HUES48 (cell line): Measurements from ENCODE around the gene BCORL1.

Experiments
- H3K27ac ChIP-seq: one replicate; pipeline ENCODE4 v1.7.0; 2013; ENCODE audit warnings: low read depth, low read length, inconsistent platforms
- H3K27me3 ChIP-seq: 2 replicates; pipeline ENCODE4 v1.6.1; 2013; ENCODE audit warnings: mild to moderate bottlenecking, low read length; ENCODE audit not compliant: control insufficient read depth, insufficient read depth
- H3K36me3 ChIP-seq: 2 replicates; pipeline ENCODE4 v1.6.1; 2013; ENCODE audit warnings: low read length; ENCODE audit not compliant: control insufficient read depth, insufficient read depth
- H3K4me1 ChIP-seq: 2 replicates; pipeline ENCODE4 v1.6.1; 2013; ENCODE audit warnings: mild to moderate bottlenecking, low read length; ENCODE audit not compliant: control insufficient read depth, insufficient read depth
- H3K4me3 ChIP-seq: 2 replicates; pipeline ENCODE4 v1.5.1; 2013; ENCODE audit warnings: mild to moderate bottlenecking, low read depth, low read length
- H3K9ac ChIP-seq: 2 replicates; pipeline ENCODE4 v1.6.1; 2013; ENCODE audit warnings: mild to moderate bottlenecking, low read depth, low read length, moderate library complexity
- H3K9me3 ChIP-seq: 2 replicates; pipeline ENCODE4 v1.6.1; 2013; ENCODE audit warnings: low read length; ENCODE audit not compliant: control insufficient read depth, insufficient read depth

Gene BCORL1

GRCh38 chrX:129954804-129955203 is 27.6 kb upstream of the BCORL1 start:
- peaks cover 95% of the 10 kb centered on the region for H3K27me3 ChIP-seq
- no peak overlapping the region for H3K27ac ChIP-seq
- H3K9me3 ChIP-seq = no peaks in the 10 kb centered on the region; the same call in 1 of the 2 replicates
- no peak overlapping the region for H3K9ac ChIP-seq
- peaks cover 19% of the 10 kb centered on the region for H3K4me1 ChIP-seq
- H3K36me3 ChIP-seq = no peaks in the 10 kb centered on the region
- H3K4me3 ChIP-seq = no peak overlapping the region

DNA sequence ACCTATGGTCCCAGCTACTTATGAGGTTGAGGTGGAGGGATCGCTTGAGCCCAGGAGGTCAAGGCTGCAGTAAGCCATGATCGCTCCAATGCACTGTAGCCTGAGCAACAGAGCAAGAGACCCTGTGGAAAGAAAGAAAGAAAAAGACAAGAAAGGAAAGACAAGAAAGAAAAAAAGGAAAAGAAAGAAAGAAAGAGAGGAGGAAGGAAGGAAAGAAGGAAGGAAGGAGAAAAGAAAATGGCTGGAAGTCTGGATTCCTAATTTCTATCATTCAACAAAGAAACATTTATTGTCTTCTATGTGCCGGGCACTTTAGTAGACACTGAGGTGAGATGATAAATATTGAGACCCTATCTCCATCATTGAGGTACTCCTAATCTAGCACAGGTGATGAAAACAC is 26.8 kb upstream of the BCORL1 start:
- Histone ChIP-seq H3K9ac (no peak overlapping the region), H3K27ac (no peak overlapping the region), H3K4me1 (peaks cover 19% of the 10 kb centered on the region), H3K27me3 (peaks cover 95% of the 10 kb centered on the region), H3K9me3 (no peaks in the 10 kb centered on the region; the same call in 1 of the 2 replicates), H3K4me3 (no peak overlapping the region), H3K36me3 (no peaks in the 10 kb centered on the region)

DNA sequence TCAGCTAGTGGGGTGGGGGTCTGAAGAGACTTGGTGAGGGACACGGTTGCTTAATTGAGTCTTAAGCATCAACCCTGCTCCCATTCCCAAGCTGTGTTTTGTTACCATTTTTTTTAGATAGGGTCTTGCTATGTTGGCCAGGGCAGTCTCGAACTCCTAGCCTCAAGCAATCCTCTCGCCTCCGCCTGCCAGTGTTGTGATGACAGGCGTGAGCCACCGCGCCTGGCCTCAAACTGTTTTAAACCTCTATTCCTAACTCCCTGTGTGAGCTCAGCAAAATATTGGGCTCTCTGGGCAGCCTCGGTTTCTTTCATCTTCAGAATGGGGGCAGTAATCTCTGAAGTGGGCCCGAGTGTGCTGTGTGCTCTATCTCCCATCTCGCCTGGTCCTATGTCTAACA is 26.3 kb upstream of the BCORL1 start:
- no peaks in the 10 kb centered on the region; the same call in 1 of the 2 replicates for H3K9me3 ChIP-seq
- H3K4me1 ChIP-seq = peaks cover 19% of the 10 kb centered on the region
- no peaks in the 10 kb centered on the region for H3K36me3 ChIP-seq
- H3K27ac ChIP-seq = no peak overlapping the region
- H3K9ac ChIP-seq = no peak overlapping the region
- peaks cover 95% of the 10 kb centered on the region for H3K27me3 ChIP-seq
- peak overlapping the region; percentile 75; the same call in 1 of the 2 replicates for H3K4me3 ChIP-seq

DNA sequence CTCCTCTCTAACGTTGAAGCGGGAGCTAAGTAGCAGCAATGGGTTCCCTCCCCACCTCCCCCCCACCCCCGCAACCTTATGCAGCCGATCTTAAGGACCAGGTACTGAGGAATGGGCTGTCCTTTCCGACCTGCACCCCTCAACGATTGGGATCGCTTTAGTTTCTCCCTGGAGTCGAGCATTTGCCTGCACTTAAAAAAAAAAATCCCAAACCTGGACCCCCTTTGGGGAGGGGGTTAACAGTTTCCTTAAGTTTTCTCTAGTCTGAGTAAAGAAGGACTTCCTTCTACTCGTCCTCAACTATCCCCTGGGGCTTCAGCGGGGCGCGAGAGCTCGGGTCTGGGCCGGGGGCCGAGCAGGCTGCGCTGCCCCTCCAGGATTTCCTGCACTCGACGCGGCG is 25.7 kb upstream of the BCORL1 start:
- Histone ChIP-seq H3K4me1 (peaks cover 23% of the 10 kb centered on the region), H3K9me3 (no peaks in the 10 kb centered on the region; the same call in 1 of the 2 replicates), H3K4me3 (peak overlapping the region; percentile 75), H3K9ac (no peak overlapping the region), H3K36me3 (no peaks in the 10 kb centered on the region), H3K27ac (no peak overlapping the region), H3K27me3 (peaks cover 96% of the 10 kb centered on the region)

DNA sequence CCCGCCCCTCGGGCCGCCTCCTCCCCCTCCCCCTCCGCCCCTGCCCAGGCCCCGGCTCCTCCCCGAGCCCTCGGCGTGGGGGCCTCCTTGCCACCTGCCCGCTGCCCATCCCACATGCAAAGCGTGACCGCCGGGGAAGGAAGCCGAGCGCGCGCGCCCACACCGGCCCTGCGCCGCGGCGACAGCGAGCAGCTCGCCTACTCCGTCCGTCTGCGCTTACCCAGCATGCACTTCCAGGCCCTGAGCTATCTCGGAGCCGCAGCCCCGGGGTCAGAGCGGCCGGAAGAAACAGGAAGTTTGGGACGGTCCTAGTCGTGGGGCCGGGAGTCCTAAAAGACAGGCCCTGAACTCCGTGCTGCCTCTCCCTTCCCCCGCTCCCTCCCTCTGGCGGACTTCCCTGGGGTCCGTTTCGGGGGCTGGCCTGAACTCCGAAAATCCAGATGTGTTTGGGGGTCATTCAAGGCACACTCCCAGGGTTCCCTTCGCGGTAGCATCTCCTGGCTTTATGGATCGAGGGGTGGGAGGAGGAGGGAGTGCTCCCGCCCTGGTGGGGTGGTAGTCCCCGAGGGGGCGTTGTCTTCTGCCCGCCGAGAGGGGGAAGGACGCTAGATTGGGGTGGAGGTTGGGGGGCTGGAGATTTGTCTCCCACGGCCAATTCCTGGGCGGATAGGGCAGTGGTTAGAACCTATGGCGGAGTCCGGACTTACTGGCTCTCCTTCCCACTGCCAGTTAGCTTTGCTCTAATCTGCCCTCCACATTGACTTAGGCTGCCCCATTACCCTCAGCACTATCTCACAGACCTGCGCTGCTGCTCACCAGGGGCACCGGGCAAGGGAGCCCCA is 25.0 kb upstream of the BCORL1 start:
- Histone ChIP-seq H3K9me3 (no peaks in the 10 kb centered on the region; the same call in 1 of the 2 replicates), H3K4me1 (peaks cover 22% of the 10 kb centered on the region), H3K27me3 (peaks cover 96% of the 10 kb centered on the region), H3K9ac (no peak overlapping the region), H3K27ac (no peak overlapping the region), H3K36me3 (no peaks in the 10 kb centered on the region), H3K4me3 (peak overlapping the region; percentile 75)

DNA sequence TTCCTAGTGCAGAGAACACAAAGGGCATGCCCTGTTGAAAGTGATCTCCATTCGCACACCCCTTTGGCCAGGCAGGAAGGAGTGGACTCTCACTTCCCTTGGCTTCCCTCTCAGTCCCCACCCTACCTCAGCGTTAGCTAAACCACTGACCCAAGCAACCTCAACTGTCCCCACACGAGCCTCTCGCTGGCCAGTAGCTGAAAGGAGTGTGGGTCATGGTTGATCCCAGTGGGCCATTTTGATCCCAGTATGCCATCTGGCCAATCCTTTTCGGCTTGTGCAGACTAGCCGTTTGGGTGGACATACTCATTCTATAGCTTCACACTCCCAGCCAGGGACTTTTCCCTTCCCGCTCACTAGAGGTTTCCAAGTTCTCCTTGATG is 24.4 kb upstream of the BCORL1 start:
- Histone ChIP-seq H3K4me1 (peaks cover 20% of the 10 kb centered on the region), H3K4me3 (peak overlapping the region; percentile 75), H3K27ac (no peak overlapping the region)

GRCh38 chrX:129958814-129959492 is 23.5 kb upstream of the BCORL1 start:
- peaks cover 92% of the 10 kb centered on the region for H3K27me3 ChIP-seq
- H3K27ac ChIP-seq = no peak overlapping the region
- H3K36me3 ChIP-seq = no peaks in the 10 kb centered on the region
- H3K9me3 ChIP-seq = no peaks in the 10 kb centered on the region; the same call in 1 of the 2 replicates
- H3K4me3 ChIP-seq = 0 out of 2 replicates have a peak overlapping the region, but pooled peaks have one; percentile 42
- H3K4me1 ChIP-seq = peaks cover 16% of the 10 kb centered on the region
- no peak overlapping the region for H3K9ac ChIP-seq

More for the DNA sequence above, 24.4 kb upstream of the BCORL1 start:
- Histone ChIP-seq H3K9me3 (no peaks in the 10 kb centered on the region; the same call in 1 of the 2 replicates), H3K27me3 (peaks cover 95% of the 10 kb centered on the region), H3K36me3 (no peaks in the 10 kb centered on the region), H3K9ac (no peak overlapping the region)

GRCh38 chrX:129959493-129959832 is 23.0 kb upstream of the BCORL1 start:
- H3K27ac ChIP-seq = no peak overlapping the region
- peaks cover 14% of the 10 kb centered on the region for H3K4me1 ChIP-seq
- no peaks in the 10 kb centered on the region; the same call in 1 of the 2 replicates for H3K9me3 ChIP-seq
- H3K27me3 ChIP-seq = peaks cover 88% of the 10 kb centered on the region
- H3K36me3 ChIP-seq = no peaks in the 10 kb centered on the region
- peak overlapping the region; percentile 42; the same call in 1 of the 2 replicates for H3K4me3 ChIP-seq
- H3K9ac ChIP-seq = no peak overlapping the region

- H3K9ac ChIP-seq = no peak overlapping the region
Observed at GRCh38 chrX:129961180-129962083, 21.0 kb upstream of the BCORL1 start.

GRCh38 chrX:129963729-129964128 is 18.7 kb upstream of the BCORL1 start:
- H3K27me3 ChIP-seq = peaks cover 58% of the 10 kb centered on the region

More at GRCh38 chrX:129961180-129962083, 21.0 kb upstream of the BCORL1 start:
- H3K9me3 ChIP-seq = no peaks in the 10 kb centered on the region; the same call in 1 of the 2 replicates
- peak overlapping the region; percentile 65 for H3K4me3 ChIP-seq
- no peaks in the 10 kb centered on the region for H3K36me3 ChIP-seq
- H3K27ac ChIP-seq = no peak overlapping the region
- H3K4me1 ChIP-seq = peaks cover 9% of the 10 kb centered on the region
- peaks cover 77% of the 10 kb centered on the region for H3K27me3 ChIP-seq

More at GRCh38 chrX:129963729-129964128, 18.7 kb upstream of the BCORL1 start:
- Histone ChIP-seq H3K9ac (no peak overlapping the region), H3K9me3 (no peaks in the 10 kb centered on the region), H3K27ac (no peak overlapping the region), H3K36me3 (no peaks in the 10 kb centered on the region), H3K4me1 (peaks cover 6% of the 10 kb centered on the region), H3K4me3 (no peak overlapping the region)
